K562 (cell line): ENCODE measurements around the gene SART3. TPM values are rescaled to one million over a fixed set of nuclear protein-coding genes. Genes with fewer than 3 reads are reported as not detected.

Experiments
- CHD4 ChIP-seq: fragments of 200-600 bp; sonication (generic); IDR thresholded peaks from 3 replicates; pipeline ENCODE4 v1.6.1; 2012; ENCODE audit warnings: low read depth, mild to moderate bottlenecking, mixed read lengths, low read length, inconsistent platforms; ENCODE audit not compliant: insufficient read depth, insufficient replicate concordance, poor library complexity, severe bottlenecking
- CTBP1 ChIP-seq: fragments of 450-650 bp; IDR thresholded peaks from 2 replicates; pipeline ENCODE4 v1.6.1; 2016; ENCODE audit warnings: borderline replicate concordance
- ETV5 ChIP-seq: sonication (generic); formaldehyde crosslinking; IDR thresholded peaks from 2 replicates; pipeline ENCODE4 v1.4.0; 2020; ENCODE audit warnings: low read depth, mild to moderate bottlenecking, missing genetic modification reagents
- KHSRP ChIP-seq: fragments of 450-650 bp; IDR thresholded peaks from 2 replicates; pipeline ENCODE4 v1.6.1; 2017
- LARP7 ChIP-seq: fragments of 450-650 bp; IDR thresholded peaks from 2 replicates; pipeline ENCODE4 v1.6.1; 2016
- MBD1 ChIP-seq: fragments of 250-450 bp; sonication (Bioruptor Pico); IDR thresholded peaks from 2 replicates; pipeline ENCODE4 v1.8.0; 2022; ENCODE audit warnings: inconsistent platforms
- NCOA1 ChIP-seq: fragments of 450-650 bp; IDR thresholded peaks from 2 replicates; pipeline ENCODE4 v1.6.1; 2016; ENCODE audit warnings: low read depth
- RFX5 ChIP-seq: IDR thresholded peaks from 2 replicates; pipeline ENCODE4 v1.6.1; 2011; ENCODE audit warnings: low read depth, mild to moderate bottlenecking, improper control_type of control experiment, low read length
- TAF7 ChIP-seq: fragments of 450-650 bp; IDR thresholded peaks from 2 replicates; pipeline ENCODE4 v1.6.1; 2016; ENCODE audit warnings: missing genetic modification characterization, missing compliant biosample characterization
- TCFL5 ChIP-seq: fragments of 250-450 bp; sonication (Bioruptor Pico); conservative IDR thresholded peaks from 2 replicates; pipeline ENCODE4 v1.6.1; 2021; ENCODE audit warnings: mild to moderate bottlenecking, moderate library complexity, matching md5 sums
- ZBED1 ChIP-seq: IDR thresholded peaks from 2 replicates; pipeline ENCODE4 v1.6.1; 2014
- ZNF140 ChIP-seq: fragments of 250-450 bp; sonication (Bioruptor Pico); IDR thresholded peaks from 2 replicates; pipeline ENCODE4 v1.8.0; 2021; ENCODE audit warnings: moderate library complexity, mild to moderate bottlenecking, inconsistent platforms
- ZNF277 ChIP-seq: fragments of 250-450 bp; sonication (Bioruptor Pico); IDR thresholded peaks from 2 replicates; pipeline ENCODE4 v1.8.0; 2022; ENCODE audit warnings: inconsistent platforms, mild to moderate bottlenecking, moderate library complexity, borderline replicate concordance
- ZNF740 ChIP-seq, 3 experiments: fragments of 200-800 bp in 1 of 3; sonication (Bioruptor generic) in 1 of 3; sonication (generic) in 1 of 3; formaldehyde crosslinking in 1 of 3; IDR thresholded peaks; 2 replicates each; pipeline versions ENCODE4 v1.6.1 to v1.8.0; 2016 to 2022; ENCODE audit warnings: mild to moderate bottlenecking in 2 of 3, missing compliant biosample characterization in 2 of 3, missing genetic modification characterization in 2 of 3, missing genetic modification reagents in 1 of 3
- ZNF780A ChIP-seq: fragments of 250-450 bp; sonication (Bioruptor Pico); IDR thresholded peaks from 2 replicates; pipeline ENCODE4 v1.5.0; 2021; ENCODE audit warnings: mild to moderate bottlenecking
- ZSCAN32 ChIP-seq: fragments of 450-650 bp; formaldehyde crosslinking; IDR thresholded peaks from 2 replicates; pipeline ENCODE4 v1.4.0; 2020; ENCODE audit warnings: mild to moderate bottlenecking, moderate library complexity
- polyA plus RNA-seq, 8 experiments: library from polyadenylated mRNA; depleted of rRNA in 4 of 8; stranded (reverse) in 5 of 8; unstranded in 3 of 8; fragments of >200 nt; fragmentation: Nextera tagmentation in 2 of 8; fragmentation: Illumina TruSeq in 1 of 8; extraction: Ambion mirVana in 2 of 8; extraction: Trizol in 1 of 8; gene quantifications; 2 replicates each; pipeline versions ENCODE4 v1.2.1 to v1.2.3, GENCODE V29; 2011 to 2014; ENCODE audit warnings: inconsistent platforms in 1 of 8, missing spikeins in 1 of 8
- total RNA-seq, 7 experiments: library from RNA; depleted of rRNA in 6 of 7; stranded (reverse); fragments of >200 nt in 6 of 7; fragmentation: Illumina TruSeq in 2 of 7; extraction: Trizol in 2 of 7; gene quantifications; 2 replicates each; pipeline versions ENCODE4 v1.2.1 to v1.2.3, GENCODE V29; 2011 to 2021; ENCODE audit warnings: low replicate concordance in 1 of 7
- TF ChIP-seq, protein P1 (sequence below): fragments of 450-650 bp; formaldehyde crosslinking; conservative IDR thresholded peaks from 2 replicates; pipeline ENCODE4 v1.4.0; 2022; ENCODE audit warnings: mild to moderate bottlenecking, missing genetic modification characterization
- TF ChIP-seq, protein P2 (sequence below): sonication (generic); IDR thresholded peaks from 2 replicates; pipeline ENCODE4 v1.6.1; 2016
- TF ChIP-seq, protein P3 (sequence below): fragments of 450-650 bp; formaldehyde crosslinking; IDR thresholded peaks from 2 replicates; pipeline ENCODE4 v1.4.0; 2020; ENCODE audit warnings: mild to moderate bottlenecking, mixed read lengths
- TF ChIP-seq, protein P4 (sequence below): conservative IDR thresholded peaks from 2 replicates; pipeline ENCODE4 v1.6.1; 2011; ENCODE audit warnings: low read depth, mild to moderate bottlenecking, low read length; ENCODE audit not compliant: control insufficient read depth

The SART3 gene
- total and polyA plus RNA-seq, 9 of the 15 experiments (the other 6 are each of a cell fraction or from before 2014, with no cell fraction given) = 8.9 to 167 (median 56.7) TPM

GRCh38 chr12:108561852-108562347, 927 bp upstream of the SART3 start (continued):
- TF ChIP-seq, protein P1, sequence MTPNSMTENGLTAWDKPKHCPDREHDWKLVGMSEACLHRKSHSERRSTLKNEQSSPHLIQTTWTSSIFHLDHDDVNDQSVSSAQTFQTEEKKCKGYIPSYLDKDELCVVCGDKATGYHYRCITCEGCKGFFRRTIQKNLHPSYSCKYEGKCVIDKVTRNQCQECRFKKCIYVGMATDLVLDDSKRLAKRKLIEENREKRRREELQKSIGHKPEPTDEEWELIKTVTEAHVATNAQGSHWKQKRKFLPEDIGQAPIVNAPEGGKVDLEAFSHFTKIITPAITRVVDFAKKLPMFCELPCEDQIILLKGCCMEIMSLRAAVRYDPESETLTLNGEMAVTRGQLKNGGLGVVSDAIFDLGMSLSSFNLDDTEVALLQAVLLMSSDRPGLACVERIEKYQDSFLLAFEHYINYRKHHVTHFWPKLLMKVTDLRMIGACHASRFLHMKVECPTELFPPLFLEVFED (CRISPR knock-in tag) = no peak
- TF ChIP-seq ZNF780A (no peak), ZNF140 (CRISPR knock-in tag) (no peak), NCOA1 (no peak), ETV5 (no peak), RFX5 (no peak), TAF7 (no peak), CHD4 (no peak), MBD1 (no peak), ZBED1 (no peak), LARP7 (no peak), CTBP1 (no peak), ZSCAN32 (CRISPR knock-in tag) (no peak), KHSRP (no peak), ZNF277 (CRISPR knock-in tag) (no peak), TCFL5 (CRISPR knock-in tag) (no peak), ZNF740 (CRISPR knock-in tag; IDR thresholded peaks at IDR 0.05) (no peak), ZNF740 (tag; IDR thresholded peaks at IDR 0.05) (no peak)
- TF ChIP-seq, protein P2, sequence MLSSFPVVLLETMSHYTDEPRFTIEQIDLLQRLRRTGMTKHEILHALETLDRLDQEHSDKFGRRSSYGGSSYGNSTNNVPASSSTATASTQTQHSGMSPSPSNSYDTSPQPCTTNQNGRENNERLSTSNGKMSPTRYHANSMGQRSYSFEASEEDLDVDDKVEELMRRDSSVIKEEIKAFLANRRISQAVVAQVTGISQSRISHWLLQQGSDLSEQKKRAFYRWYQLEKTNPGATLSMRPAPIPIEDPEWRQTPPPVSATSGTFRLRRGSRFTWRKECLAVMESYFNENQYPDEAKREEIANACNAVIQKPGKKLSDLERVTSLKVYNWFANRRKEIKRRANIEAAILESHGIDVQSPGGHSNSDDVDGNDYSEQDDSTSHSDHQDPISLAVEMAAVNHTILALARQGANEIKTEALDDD = peak; percentile 27
- TF ChIP-seq, protein P3, sequence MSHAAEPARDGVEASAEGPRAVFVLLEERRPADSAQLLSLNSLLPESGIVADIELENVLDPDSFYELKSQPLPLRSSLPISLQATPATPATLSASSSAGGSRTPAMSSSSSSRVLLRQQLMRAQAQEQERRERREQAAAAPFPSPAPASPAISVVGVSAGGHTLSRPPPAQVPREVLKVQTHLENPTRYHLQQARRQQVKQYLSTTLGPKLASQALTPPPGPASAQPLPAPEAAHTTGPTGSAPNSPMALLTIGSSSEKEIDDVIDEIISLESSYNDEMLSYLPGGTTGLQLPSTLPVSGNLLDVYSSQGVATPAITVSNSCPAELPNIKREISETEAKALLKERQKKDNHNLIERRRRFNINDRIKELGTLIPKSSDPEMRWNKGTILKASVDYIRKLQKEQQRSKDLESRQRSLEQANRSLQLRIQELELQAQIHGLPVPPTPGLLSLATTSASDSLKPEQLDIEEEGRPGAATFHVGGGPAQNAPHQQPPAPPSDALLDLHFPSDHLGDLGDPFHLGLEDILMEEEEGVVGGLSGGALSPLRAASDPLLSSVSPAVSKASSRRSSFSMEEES (CRISPR knock-in tag) = no peak
- TF ChIP-seq, protein P4, sequence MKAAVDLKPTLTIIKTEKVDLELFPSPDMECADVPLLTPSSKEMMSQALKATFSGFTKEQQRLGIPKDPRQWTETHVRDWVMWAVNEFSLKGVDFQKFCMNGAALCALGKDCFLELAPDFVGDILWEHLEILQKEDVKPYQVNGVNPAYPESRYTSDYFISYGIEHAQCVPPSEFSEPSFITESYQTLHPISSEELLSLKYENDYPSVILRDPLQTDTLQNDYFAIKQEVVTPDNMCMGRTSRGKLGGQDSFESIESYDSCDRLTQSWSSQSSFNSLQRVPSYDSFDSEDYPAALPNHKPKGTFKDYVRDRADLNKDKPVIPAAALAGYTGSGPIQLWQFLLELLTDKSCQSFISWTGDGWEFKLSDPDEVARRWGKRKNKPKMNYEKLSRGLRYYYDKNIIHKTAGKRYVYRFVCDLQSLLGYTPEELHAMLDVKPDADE = no peak
